HG03280 (cell line): ENCODE measurements around the gene HS3ST3B1.

ENCODE experiments used
- ATAC-seq: cut with Tn5 transposase; IDR thresholded peaks from one replicate; pipeline ENCODE4 v1.9.1; 2021; ENCODE audit warnings: mild to moderate bottlenecking, moderate library complexity; ENCODE audit not compliant: unreplicated experiment

Gene HS3ST3B1

DNA sequence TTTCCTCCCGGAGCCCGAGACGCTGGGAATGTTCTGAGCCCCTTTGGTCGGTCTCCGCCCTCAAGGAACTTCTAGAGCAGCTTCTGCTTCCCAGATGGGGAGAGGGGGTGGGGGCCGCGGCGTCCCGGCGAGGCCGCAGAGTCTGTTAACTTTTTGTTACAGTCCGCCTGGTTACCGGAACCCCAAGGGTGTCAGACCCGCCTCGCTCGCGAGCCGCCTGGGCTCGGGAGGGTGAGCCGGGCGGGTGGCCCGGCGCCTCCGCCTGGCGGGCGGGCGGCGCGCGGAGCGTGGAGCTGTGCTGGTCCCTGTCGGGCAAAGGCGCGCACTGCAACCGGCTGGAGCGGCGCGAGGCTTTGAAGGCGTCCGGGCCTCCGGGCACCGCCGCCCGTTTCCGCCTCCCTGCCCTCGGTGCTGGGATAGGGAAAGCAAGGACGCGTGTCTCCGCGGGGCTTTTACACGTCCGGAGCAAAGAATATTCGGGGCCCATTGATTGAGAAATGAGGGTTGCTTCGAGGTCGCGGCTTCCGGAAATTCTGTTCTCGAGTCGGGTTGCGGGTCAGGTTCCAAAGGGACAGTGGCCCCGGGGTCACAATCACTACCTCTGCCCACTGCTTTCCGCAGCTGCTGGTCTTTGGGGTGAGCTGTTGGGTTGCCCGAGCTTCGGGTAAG is 1.7 kb downstream of the HS3ST3B1 start:
- ATAC-seq = peak; percentile 67

DNA sequence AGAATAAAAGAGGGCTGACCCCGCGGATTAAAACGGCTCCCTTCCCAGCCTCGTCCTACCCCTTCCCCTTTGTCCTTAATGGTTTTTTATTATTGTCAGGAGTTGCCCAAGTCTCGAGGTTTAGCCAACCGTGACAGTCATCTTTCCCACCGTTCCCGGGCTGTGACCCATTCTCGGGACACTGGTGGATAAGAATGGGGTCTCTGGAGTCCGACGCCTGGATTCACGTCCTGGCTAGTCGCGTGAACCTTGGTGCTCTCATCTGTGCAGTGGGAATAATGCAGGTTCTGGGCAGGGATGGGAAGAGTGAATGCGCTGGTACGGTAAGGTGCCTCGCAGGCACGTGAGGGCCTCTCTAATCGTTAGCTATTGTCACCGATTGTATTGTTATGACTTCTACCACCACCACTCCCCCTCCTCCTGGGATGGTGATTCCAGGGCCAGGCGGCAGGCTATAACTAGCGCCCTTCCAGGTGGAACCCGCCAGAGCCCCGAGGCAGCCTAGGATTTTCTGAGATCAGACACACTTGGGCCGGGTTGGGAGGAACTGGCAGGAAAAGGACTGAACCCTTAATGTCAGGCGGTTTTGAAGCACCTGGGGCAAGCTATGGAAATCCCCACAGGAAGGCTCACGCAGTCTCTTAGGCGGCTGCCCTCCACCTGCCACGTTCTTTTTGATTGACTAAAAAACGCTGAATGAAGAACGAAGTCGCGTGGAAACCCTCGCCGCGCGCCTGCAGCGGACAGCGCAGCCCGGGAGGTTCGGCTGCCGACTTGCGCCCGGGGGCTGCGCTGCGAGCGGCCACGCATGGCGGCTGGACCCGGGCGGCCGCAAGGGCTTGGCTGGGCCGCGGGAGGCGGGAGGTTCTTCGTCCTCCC is 2.7 kb downstream of the HS3ST3B1 start:
- no peak for ATAC-seq

- ATAC-seq = no peak
Observed at GRCh38 chr17:14304222-14304772, 3.4 kb downstream of the HS3ST3B1 start.

DNA sequence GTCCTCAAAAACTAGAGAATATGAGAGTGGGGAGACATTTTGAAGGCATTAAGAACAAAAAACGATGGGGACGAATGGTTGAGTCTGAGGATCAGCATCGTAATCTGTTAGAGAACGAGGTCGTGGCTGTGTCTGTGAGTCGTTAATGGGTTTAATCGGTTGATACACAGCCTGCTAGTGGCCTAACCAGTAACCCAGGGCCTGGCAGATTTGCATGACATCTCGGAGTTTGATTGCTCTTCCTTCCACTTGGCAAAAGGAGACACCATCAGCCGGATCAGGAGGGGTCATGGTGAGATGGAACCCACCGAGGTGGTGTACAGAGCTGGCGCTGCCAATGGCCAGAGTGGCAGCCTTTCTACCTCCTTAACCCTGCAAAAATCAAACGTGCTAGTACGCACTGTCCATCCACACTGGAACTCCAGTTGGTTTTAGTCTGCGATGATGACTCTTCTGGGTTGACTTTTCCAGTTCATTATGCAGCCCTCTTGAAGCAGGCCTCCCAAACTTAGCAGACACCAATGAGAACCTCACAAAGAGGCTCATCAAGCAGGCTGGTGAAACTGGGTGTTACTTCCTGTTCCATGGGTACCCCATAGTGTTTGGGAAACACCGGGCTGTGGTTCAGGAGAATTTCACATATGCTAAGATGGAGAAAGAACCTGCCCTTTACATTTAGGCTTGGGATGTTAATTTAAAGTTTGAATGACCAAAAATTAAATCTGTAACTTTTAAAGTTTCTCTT is 4.1 kb downstream of the HS3ST3B1 start:
- no peak for ATAC-seq

DNA sequence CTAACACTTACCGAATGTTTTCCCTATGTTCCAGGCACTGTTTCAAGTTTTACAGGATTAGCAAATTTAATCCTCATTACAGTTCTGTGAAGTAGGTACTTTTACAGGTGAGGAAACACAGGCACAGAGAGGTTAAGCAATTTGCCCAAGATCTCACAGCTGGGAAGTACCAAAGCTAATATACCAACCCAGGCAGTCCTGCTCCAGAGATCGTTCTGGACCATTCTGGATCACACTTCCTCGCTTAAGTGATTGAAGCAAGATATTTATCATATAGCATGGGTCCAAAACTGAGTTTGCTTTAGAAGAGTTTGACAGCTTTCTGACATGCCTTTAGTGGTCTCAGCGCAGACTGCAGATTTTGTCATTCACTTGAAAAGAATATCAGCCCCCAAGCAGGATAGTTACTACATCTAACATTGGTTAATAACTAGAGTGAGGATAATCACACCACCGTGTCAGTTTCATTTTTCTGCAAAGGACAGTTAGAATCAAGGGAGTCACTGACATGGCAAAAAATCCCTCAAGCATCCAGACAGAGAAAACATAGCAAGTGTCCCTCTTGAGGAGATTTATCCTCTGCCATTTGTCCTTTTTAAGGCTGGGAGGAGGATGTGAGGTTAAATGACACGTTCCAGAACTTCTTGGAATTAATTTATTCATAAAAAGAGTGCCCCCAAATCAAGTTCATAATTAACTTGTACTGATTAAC is 5.1 kb downstream of the HS3ST3B1 start:
- ATAC-seq = no peak

DNA sequence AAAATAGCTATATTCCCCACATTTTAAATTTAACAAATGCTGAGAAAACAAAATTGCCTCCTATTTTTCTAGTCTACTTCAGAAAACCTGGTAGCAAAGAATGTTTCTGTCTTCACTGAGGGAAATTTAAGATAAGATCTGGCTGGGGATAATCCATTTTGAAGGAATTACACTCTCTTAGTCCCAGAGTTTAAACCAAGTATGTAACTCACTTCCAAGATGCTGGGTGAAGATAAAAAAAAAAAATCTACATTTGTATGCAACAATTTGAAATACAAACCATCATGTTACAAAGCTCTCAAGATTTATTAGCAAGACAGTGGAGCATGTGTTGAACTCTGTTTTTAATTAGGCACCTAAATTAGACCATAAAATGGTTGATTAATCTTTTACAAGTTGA is 5.7 kb downstream of the HS3ST3B1 start:
- no peak for ATAC-seq

GRCh38 chr17:14307560-14308024 is 6.7 kb downstream of the HS3ST3B1 start:
- ATAC-seq = no peak

GRCh38 chr17:14308636-14308964 is 7.7 kb downstream of the HS3ST3B1 start:
- ATAC-seq = no peak

GRCh38 chr17:14308965-14309879 is 8.3 kb downstream of the HS3ST3B1 start:
- ATAC-seq = no peak

DNA sequence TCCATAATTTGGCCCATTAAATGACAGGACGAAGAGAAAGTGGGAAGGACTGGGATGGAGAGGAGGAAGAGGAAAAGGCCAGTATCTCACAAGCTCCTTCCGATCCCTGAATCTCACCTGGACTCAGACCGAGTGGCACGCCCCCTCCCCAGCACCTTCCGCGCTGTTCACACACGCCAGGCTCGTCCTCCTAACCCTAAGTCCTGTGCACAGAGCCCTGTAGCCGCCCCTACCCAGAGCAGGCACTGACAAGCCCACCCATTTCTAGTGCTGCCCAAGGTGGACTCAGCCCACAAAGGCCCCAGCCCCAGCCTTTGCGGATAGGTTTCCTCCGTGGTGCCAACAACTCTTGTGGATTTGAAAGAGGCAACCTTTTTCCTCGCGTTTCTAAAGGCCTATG is 9.2 kb downstream of the HS3ST3B1 start:
- no peak for ATAC-seq

- ATAC-seq = no peak
Observed at GRCh38 chr17:14310605-14311004, 9.7 kb downstream of the HS3ST3B1 start.

- no peak for ATAC-seq
Observed at GRCh38 chr17:14311186-14311705, 10.4 kb downstream of the HS3ST3B1 start.

GRCh38 chr17:14311981-14312380 is 11.1 kb downstream of the HS3ST3B1 start:
- no peak for ATAC-seq

- ATAC-seq = no peak
Observed at GRCh38 chr17:14312522-14312921, 11.6 kb downstream of the HS3ST3B1 start.

DNA sequence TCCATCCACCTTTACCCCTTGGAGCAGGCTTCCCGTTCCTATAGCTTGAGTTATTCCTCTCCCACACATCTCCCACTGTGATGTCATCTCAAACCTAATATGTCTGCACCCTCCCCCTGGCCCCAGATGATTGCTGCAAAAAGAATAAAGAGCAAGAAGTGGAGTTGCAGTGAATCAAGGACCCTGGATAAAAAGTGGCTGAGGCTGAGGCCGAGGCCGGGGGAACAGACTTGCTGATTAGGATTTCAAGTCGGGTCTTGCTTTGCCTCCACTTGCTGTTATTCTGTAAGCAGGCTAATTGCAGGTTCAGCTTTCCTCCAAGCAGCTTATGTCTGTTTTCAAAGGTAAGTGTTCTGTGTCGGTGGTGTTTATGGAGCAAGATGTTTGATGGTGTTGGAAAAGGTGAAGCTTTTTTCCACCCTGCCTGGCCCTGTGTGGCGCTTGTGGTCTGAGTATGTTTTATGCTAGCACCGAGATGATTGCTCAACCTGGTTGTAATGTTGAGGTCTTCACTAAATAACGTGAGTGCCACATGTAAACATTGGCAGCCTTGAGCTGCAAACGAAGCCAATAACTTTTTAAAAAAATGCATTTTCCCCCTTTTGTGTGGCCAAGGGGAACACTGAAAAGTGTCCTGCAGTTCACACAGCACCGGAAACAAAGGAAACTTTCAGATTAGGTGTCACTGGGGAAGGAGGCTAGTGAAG is 15.4 kb downstream of the HS3ST3B1 start:
- ATAC-seq = no peak

- no peak for ATAC-seq
Observed at GRCh38 chr17:14317383-14317782, 16.5 kb downstream of the HS3ST3B1 start.

- ATAC-seq = no peak
Observed at GRCh38 chr17:14318109-14318917, 17.4 kb downstream of the HS3ST3B1 start.

GRCh38 chr17:14318918-14319205 is 18.0 kb downstream of the HS3ST3B1 start:
- ATAC-seq = no peak
